ENCODE results near the gene TRMT1.

The TRMT1 gene

GRCh38 chr19:13120031-13120430, 3.5 kb upstream of the TRMT1 start:
- Histone ChIP-seq H3K9ac (ENCODE audit: low read length) (peak overlapping the region; percentile 99; the same call in 1 of the 2 replicates), H3K4me2 (ENCODE audit: low read length) (peak overlapping the region; percentile 80), H3K27ac (ENCODE audit: low read depth, low read length, poor library complexity, severe bottlenecking) (no peak overlapping the region), H3K4me3 (ENCODE audit: low read depth, low read length, poor library complexity, severe bottlenecking) (peak overlapping the region; percentile 100), H3F3A (ENCODE audit: insufficient read depth, low read length) (peaks cover 4% of the 10 kb centered on the region; the same call in 1 of the 2 replicates), H2AFZ (ENCODE audit: low read length) (no peak overlapping the region), H3K9me2 (ENCODE audit: low read depth, low read length) (no peaks in the 10 kb centered on the region), H3K9me3 (ENCODE audit: low read length) (no peaks in the 10 kb centered on the region), H3K27me3 (ENCODE audit: insufficient read depth, low read length) (no peaks in the 10 kb centered on the region), H3K4me1 (ENCODE audit: insufficient read depth, low read length, severe bottlenecking) (peaks cover 51% of the 10 kb centered on the region), H4K20me1 (ENCODE audit: insufficient read depth, low read length) (no peaks in the 10 kb centered on the region), H3K36me3 (ENCODE audit: insufficient read depth, low read length) (peaks cover 27% of the 10 kb centered on the region; the same call in 1 of the 2 replicates), H3K79me2 (ENCODE audit: insufficient read depth, low read length) (peaks cover 44% of the 10 kb centered on the region)
- TF ChIP-seq CTCF (IDR thresholded peaks at IDR 0.05; ENCODE audit: low read length) (no peak), EZH2 (IDR thresholded peaks at IDR 0.05; ENCODE audit: borderline replicate concordance, low read length) (no peak)

DNA sequence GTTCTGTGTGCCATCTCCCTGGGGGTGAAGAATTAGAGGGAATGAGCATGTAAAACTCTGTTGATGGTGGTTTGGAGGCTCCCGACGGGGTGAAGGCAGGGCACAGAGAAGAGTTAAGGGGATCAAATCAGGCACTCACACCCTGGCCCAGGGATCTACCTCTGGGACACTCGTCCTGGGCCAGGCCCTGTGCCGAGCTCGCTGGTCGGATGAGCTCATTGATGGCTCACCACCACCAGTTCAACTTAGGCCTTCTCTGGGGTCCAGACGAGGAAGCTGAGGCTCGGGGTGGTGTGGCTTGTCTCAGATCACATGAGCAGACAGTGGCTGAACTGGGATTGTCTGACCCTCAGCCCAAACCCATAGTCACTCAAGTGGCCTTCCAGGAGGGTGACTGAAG, 3.1 kb upstream of the TRMT1 start:
- peaks cover 52% of the 10 kb centered on the region for H3K4me1 ChIP-seq (ENCODE audit: insufficient read depth, low read length, severe bottlenecking)
- H3K36me3 ChIP-seq (ENCODE audit: insufficient read depth, low read length): peaks cover 23% of the 10 kb centered on the region; the same call in 1 of the 2 replicates

GRCh38 chr19:13118424-13119193, 2.1 kb upstream of the TRMT1 start:
- no peaks in the 10 kb centered on the region for H3K27me3 ChIP-seq (ENCODE audit: insufficient read depth, low read length)
- H3K9me3 ChIP-seq (ENCODE audit: low read length): no peaks in the 10 kb centered on the region
- no peaks in the 10 kb centered on the region for H3K9me2 ChIP-seq (ENCODE audit: low read depth, low read length)
- H3K79me2 ChIP-seq (ENCODE audit: insufficient read depth, low read length): peaks cover 44% of the 10 kb centered on the region
- H3K36me3 ChIP-seq (ENCODE audit: insufficient read depth, low read length): peaks cover 20% of the 10 kb centered on the region; the same call in 1 of the 2 replicates
- H3K9ac ChIP-seq (ENCODE audit: low read length): peak overlapping the region; percentile 99
- TF ChIP-seq EZH2 (IDR thresholded peaks at IDR 0.05; ENCODE audit: borderline replicate concordance, low read length): no peak
- no peak for TF ChIP-seq CTCF (IDR thresholded peaks at IDR 0.05; ENCODE audit: low read length)
- H3F3A ChIP-seq (ENCODE audit: insufficient read depth, low read length): peaks cover 4% of the 10 kb centered on the region; the same call in 1 of the 2 replicates
- H3K4me1 ChIP-seq (ENCODE audit: insufficient read depth, low read length, severe bottlenecking): peaks cover 52% of the 10 kb centered on the region
- H4K20me1 ChIP-seq (ENCODE audit: insufficient read depth, low read length): no peaks in the 10 kb centered on the region
- peak overlapping the region; percentile 56 for H3K27ac ChIP-seq (ENCODE audit: low read depth, low read length, poor library complexity, severe bottlenecking)
- peak overlapping the region; percentile 100 for H3K4me3 ChIP-seq (ENCODE audit: low read depth, low read length, poor library complexity, severe bottlenecking)
- H3K4me2 ChIP-seq (ENCODE audit: low read length): peak overlapping the region; percentile 80
- no peak overlapping the region for H2AFZ ChIP-seq (ENCODE audit: low read length)

More for the DNA sequence above, 3.1 kb upstream of the TRMT1 start:
- Histone ChIP-seq H3K9ac (ENCODE audit: low read length) (peak overlapping the region; percentile 99), H3K27ac (ENCODE audit: low read depth, low read length, poor library complexity, severe bottlenecking) (no peak overlapping the region), H3K9me2 (ENCODE audit: low read depth, low read length) (no peaks in the 10 kb centered on the region), H3K27me3 (ENCODE audit: insufficient read depth, low read length) (no peaks in the 10 kb centered on the region), H3K79me2 (ENCODE audit: insufficient read depth, low read length) (peaks cover 44% of the 10 kb centered on the region), H2AFZ (ENCODE audit: low read length) (no peak overlapping the region), H3K4me2 (ENCODE audit: low read length) (peak overlapping the region; percentile 80), H4K20me1 (ENCODE audit: insufficient read depth, low read length) (no peaks in the 10 kb centered on the region), H3K9me3 (ENCODE audit: low read length) (no peaks in the 10 kb centered on the region), H3K4me3 (ENCODE audit: low read depth, low read length, poor library complexity, severe bottlenecking) (peak overlapping the region; percentile 100), H3F3A (ENCODE audit: insufficient read depth, low read length) (peaks cover 4% of the 10 kb centered on the region; the same call in 1 of the 2 replicates)
- TF ChIP-seq EZH2 (IDR thresholded peaks at IDR 0.05; ENCODE audit: borderline replicate concordance, low read length) (no peak), CTCF (IDR thresholded peaks at IDR 0.05; ENCODE audit: low read length) (no peak)
